Measurements from ENCODE around the gene GUCY1B1.

- TF ChIP-seq ZNF274 (IDR thresholded peaks at IDR 0.05; ENCODE audit: low read depth, low read length) (no peak), SUZ12 (IDR thresholded peaks at IDR 0.05; ENCODE audit: extremely low read depth, insufficient read depth, insufficient read length) (no peak)
Observed at GRCh38 chr4:155787113-155787710, 28.4 kb downstream of the GUCY1B1 start.
